ENCODE results near the gene PRR20C.
"Not testable (repeated sequence)": the region's sequence is repeated elsewhere in the genome, so short reads cannot be mapped to it uniquely, and the experiment has no call there.

PRR20C gene

GRCh38 chr13:57153761-57154160, at the start of gene PRR20C:
PRR20C (plus strand) TSS chr13:57154061; CDS start chr13:57154448, 387 bp downstream.
- H3K4me1 ChIP-seq (ENCODE audit: insufficient read depth, poor library complexity, severe bottlenecking); DNase-seq (ENCODE audit: low spot score); ATAC-seq (ENCODE audit: low read depth); H3K27me3 ChIP-seq (ENCODE audit: insufficient read depth, poor library complexity, severe bottlenecking); H3K9me3 ChIP-seq (ENCODE audit: severe bottlenecking); H3K4me3 ChIP-seq (ENCODE audit: severe bottlenecking); H3K27ac ChIP-seq (ENCODE audit: poor library complexity, severe bottlenecking); H3K36me3 ChIP-seq (ENCODE audit: low read depth): not testable (repeated sequence)

- TF ChIP-seq CTCF (IDR thresholded peaks at IDR 0.05; ENCODE audit: poor library complexity, severe bottlenecking) = no peak
- no peak overlapping the region for H3K27ac ChIP-seq (ENCODE audit: poor library complexity, severe bottlenecking)
- H3K27me3 ChIP-seq (ENCODE audit: insufficient read depth, poor library complexity, severe bottlenecking) = no peaks in the 10 kb centered on the region
- no peaks in the 10 kb centered on the region for H3K9me3 ChIP-seq (ENCODE audit: severe bottlenecking)
- no peak for DNase-seq (ENCODE audit: low spot score)
- H3K4me1 ChIP-seq (ENCODE audit: insufficient read depth, poor library complexity, severe bottlenecking) = no peaks in the 10 kb centered on the region
- H3K4me3 ChIP-seq (ENCODE audit: severe bottlenecking) = no peak overlapping the region
- ATAC-seq (ENCODE audit: low read depth) = no peak
- H3K36me3 ChIP-seq (ENCODE audit: low read depth) = no peaks in the 10 kb centered on the region
Observed at GRCh38 chr13:57114945-57115344, 38.9 kb upstream of the PRR20C start.

GRCh38 chr13:57123681-57124080, 30.2 kb upstream of the PRR20C start:
- H3K27me3 ChIP-seq (ENCODE audit: insufficient read depth, poor library complexity, severe bottlenecking) = no peaks in the 10 kb centered on the region
- no peaks in the 10 kb centered on the region for H3K36me3 ChIP-seq (ENCODE audit: low read depth)
- H3K9me3 ChIP-seq (ENCODE audit: severe bottlenecking) = no peaks in the 10 kb centered on the region
- H3K27ac ChIP-seq (ENCODE audit: poor library complexity, severe bottlenecking) = no peak overlapping the region
- DNase-seq (ENCODE audit: low spot score) (no peak), ATAC-seq (ENCODE audit: low read depth) (no peak)
- no peaks in the 10 kb centered on the region for H3K4me1 ChIP-seq (ENCODE audit: insufficient read depth, poor library complexity, severe bottlenecking)
- TF ChIP-seq CTCF (IDR thresholded peaks at IDR 0.05; ENCODE audit: poor library complexity, severe bottlenecking) = no peak
- no peak overlapping the region for H3K4me3 ChIP-seq (ENCODE audit: severe bottlenecking)

- TF ChIP-seq CTCF (IDR thresholded peaks at IDR 0.05; ENCODE audit: poor library complexity, severe bottlenecking) = no peak
- Histone ChIP-seq H3K27me3 (ENCODE audit: insufficient read depth, poor library complexity, severe bottlenecking) (no peaks in the 10 kb centered on the region), H3K4me1 (ENCODE audit: insufficient read depth, poor library complexity, severe bottlenecking) (no peaks in the 10 kb centered on the region), H3K36me3 (ENCODE audit: low read depth) (no peaks in the 10 kb centered on the region), H3K4me3 (ENCODE audit: severe bottlenecking) (no peak overlapping the region), H3K9me3 (ENCODE audit: severe bottlenecking) (no peaks in the 10 kb centered on the region), H3K27ac (ENCODE audit: poor library complexity, severe bottlenecking) (no peak overlapping the region)
- DNase-seq (ENCODE audit: low spot score) (no peak), ATAC-seq (ENCODE audit: low read depth) (no peak)
Observed at GRCh38 chr13:57128909-57129308, 25.0 kb upstream of the PRR20C start.

GRCh38 chr13:57136093-57136492, 17.8 kb upstream of the PRR20C start:
- Histone ChIP-seq H3K9me3 (ENCODE audit: severe bottlenecking) (no peaks in the 10 kb centered on the region), H3K4me1 (ENCODE audit: insufficient read depth, poor library complexity, severe bottlenecking) (no peaks in the 10 kb centered on the region), H3K27ac (ENCODE audit: poor library complexity, severe bottlenecking) (no peak overlapping the region), H3K36me3 (ENCODE audit: low read depth) (no peaks in the 10 kb centered on the region), H3K4me3 (ENCODE audit: severe bottlenecking) (no peak overlapping the region), H3K27me3 (ENCODE audit: insufficient read depth, poor library complexity, severe bottlenecking) (no peaks in the 10 kb centered on the region)
- DNase-seq (ENCODE audit: low spot score) = no peak
- TF ChIP-seq CTCF (IDR thresholded peaks at IDR 0.05; ENCODE audit: poor library complexity, severe bottlenecking) = no peak
- no peak for ATAC-seq (ENCODE audit: low read depth)

All from RWPE2 (cell line).